Left renal cortex interstitium (tissue), 4 donors: ENCODE data around the gene NOTUM. TPM values are rescaled to one million over a fixed set of nuclear protein-coding genes. Genes with fewer than 3 reads are reported as not detected.
"Not testable (repeated sequence)": the region's sequence is repeated elsewhere in the genome, so short reads cannot be mapped to it uniquely, and the experiment has no call there.

ENCODE experiments used
- DNase-seq, 4 donors: peaks; one replicate each; pipeline ENCODE4 v3.0.0-alpha.2; 2013; ENCODE audit warnings: low read depth in 4 of 4, low spot score in 2 of 4, missing footprints in 1 of 4
- polyA plus RNA-seq, 4 donors: library from polyadenylated mRNA; unstranded; fragments of 120-200 nt; gene quantifications; one replicate each; pipeline ENCODE4 v1.2.1, GENCODE V29; 2013; ENCODE audit not compliant: insufficient read length in 4 of 4

Gene NOTUM
- polyA plus RNA-seq, 4 donors = 2.1 to 3.2 (median 2.8) TPM

- DNase-seq = no peak
Measured at GRCh38 chr17:81926451-81927151, 34.4 kb downstream of the NOTUM start.

- no peak for DNase-seq
Measured at GRCh38 chr17:81925860-81926450, 35.0 kb downstream of the NOTUM start.

- DNase-seq = no peak
Measured at GRCh38 chr17:81924557-81925532, 36.1 kb downstream of the NOTUM start.

GRCh38 chr17:81923302-81924260, 37.4 kb downstream of the NOTUM start:
- no peak for DNase-seq

GRCh38 chr17:81922566-81923301, 38.3 kb downstream of the NOTUM start:
- no peak for DNase-seq

- DNase-seq = no peak
Measured at GRCh38 chr17:81921996-81922565, 38.9 kb downstream of the NOTUM start.

- no peak for DNase-seq
Measured at GRCh38 chr17:81921537-81921862, 39.5 kb downstream of the NOTUM start.

GRCh38 chr17:81920612-81921536, 40.1 kb downstream of the NOTUM start:
- no peak for DNase-seq

GRCh38 chr17:81918832-81919545, 42.0 kb downstream of the NOTUM start:
- DNase-seq = no peak

- DNase-seq = not testable (repeated sequence)
Measured at GRCh38 chr17:81918333-81918669, 42.7 kb downstream of the NOTUM start.

GRCh38 chr17:81917565-81918332, 43.2 kb downstream of the NOTUM start, which contains the start of gene SIRT7:
Gene SIRT7, minus strand, starts transcription at chr17:81918176. Its CDS starts 45 bp downstream, at chr17:81918131.
- peak in 1 of 4 donors; percentile 61 for DNase-seq

GRCh38 chr17:81916234-81917001, 44.6 kb downstream of the NOTUM start:
- DNase-seq = no peak

- DNase-seq = no peak
Measured at GRCh38 chr17:81915331-81915730, 45.7 kb downstream of the NOTUM start.

GRCh38 chr17:81914103-81914850, 46.7 kb downstream of the NOTUM start:
- DNase-seq = no peak

- DNase-seq = no peak
Measured at GRCh38 chr17:81913394-81914102, 47.4 kb downstream of the NOTUM start.
